ENCODE measurements around the gene ZNF165. TPM values are rescaled to one million over a fixed set of nuclear protein-coding genes. Genes with fewer than 3 reads are reported as not detected.

Gene ZNF165
- total RNA-seq, 3 donors from 2014 or later, result 0.16 to 3.1 (median 2.0) TPM

- Histone ChIP-seq H3K27me3 (no peaks in the 10 kb centered on the region), H3K4me1 (no peaks in the 10 kb centered on the region), H3K4me3 (peak overlapping the region; percentile 73 to 85 (median 80)), H3K9me3 (no peaks in the 10 kb centered on the region), H3K27ac (peak overlapping the region; percentile 91 to 95), H3K36me3 (no peaks in the 10 kb centered on the region)
- DNase-seq (ENCODE audit: low spot score in 2 of 2), result no peak
- intact Hi-C loops (cut with DNase I; ENCODE audit: low total_unique reads), result no loop called here
- TF ChIP-seq, protein P1, sequence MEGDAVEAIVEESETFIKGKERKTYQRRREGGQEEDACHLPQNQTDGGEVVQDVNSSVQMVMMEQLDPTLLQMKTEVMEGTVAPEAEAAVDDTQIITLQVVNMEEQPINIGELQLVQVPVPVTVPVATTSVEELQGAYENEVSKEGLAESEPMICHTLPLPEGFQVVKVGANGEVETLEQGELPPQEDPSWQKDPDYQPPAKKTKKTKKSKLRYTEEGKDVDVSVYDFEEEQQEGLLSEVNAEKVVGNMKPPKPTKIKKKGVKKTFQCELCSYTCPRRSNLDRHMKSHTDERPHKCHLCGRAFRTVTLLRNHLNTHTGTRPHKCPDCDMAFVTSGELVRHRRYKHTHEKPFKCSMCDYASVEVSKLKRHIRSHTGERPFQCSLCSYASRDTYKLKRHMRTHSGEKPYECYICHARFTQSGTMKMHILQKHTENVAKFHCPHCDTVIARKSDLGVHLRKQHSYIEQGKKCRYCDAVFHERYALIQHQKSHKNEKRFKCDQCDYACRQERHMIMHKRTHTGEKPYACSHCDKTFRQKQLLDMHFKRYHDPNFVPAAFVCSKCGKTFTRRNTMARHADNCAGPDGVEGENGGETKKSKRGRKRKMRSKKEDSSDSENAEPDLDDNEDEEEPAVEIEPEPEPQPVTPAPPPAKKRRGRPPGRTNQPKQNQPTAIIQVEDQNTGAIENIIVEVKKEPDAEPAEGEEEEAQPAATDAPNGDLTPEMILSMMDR (IDR thresholded peaks at IDR 0.05), result no peak
- TF ChIP-seq POLR2A (IDR thresholded peaks at IDR 0.05) (no peak), POLR2AphosphoS5 (IDR thresholded peaks at IDR 0.05) (no peak)
These were observed 24.9 kb downstream of the ZNF165 start for GRCh38 chr6:28105245-28105639.

DNA sequence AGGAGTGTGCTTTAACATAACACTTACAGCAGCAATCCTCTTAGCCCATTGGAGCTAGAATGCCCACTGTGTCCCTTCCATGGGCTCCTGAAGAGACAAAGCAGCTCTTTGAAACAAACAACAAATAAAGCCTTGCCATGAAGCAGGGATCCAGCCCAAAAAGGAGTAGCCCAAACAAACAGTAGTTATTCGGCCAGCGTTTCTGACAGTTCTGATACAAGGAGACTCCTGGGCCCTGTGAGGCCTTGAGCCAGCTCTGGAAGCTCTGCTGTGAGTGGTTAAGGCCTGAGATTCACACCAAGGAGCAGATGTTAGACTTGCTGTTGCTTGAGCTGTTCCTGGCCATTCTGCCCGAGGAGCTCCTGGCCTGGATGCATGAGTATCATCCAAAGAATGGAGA, 27.1 kb downstream of the ZNF165 start:
- Histone ChIP-seq H3K9me3 (no peaks in the 10 kb centered on the region), H3K4me3 (no peak overlapping the region), H3K36me3 (no peaks in the 10 kb centered on the region), H3K27ac (no peak overlapping the region), H3K27me3 (no peaks in the 10 kb centered on the region), H3K4me1 (no peaks in the 10 kb centered on the region)
- intact Hi-C loops (cut with DNase I; ENCODE audit: low total_unique reads), result no loop called here
- TF ChIP-seq POLR2A (IDR thresholded peaks at IDR 0.05), result no peak
- TF ChIP-seq POLR2AphosphoS5 (IDR thresholded peaks at IDR 0.05), result no peak
- TF ChIP-seq, protein P1 (IDR thresholded peaks at IDR 0.05), result no peak
- DNase-seq (ENCODE audit: low spot score in 2 of 2), result no peak

DNA sequence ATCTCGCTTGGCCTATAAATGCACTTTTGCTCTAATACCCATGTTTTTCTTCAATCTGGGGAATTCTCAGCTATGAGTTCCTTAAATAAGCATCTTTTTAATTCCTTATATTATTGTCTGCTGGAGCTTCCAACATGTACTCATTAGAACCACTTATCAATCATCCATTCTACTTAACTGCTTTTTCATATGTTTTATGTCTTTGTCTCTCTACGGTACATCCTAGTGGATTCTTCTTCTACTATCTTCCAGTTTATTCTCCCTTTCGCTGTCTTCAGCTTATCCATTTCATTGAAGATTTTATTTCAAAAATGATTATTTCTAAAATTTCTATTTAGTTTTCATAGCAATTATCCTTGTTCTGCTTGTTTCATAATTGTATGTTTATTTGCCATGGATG, 31.6 kb downstream of the ZNF165 start:
- H3K36me3 ChIP-seq, result no peaks in the 10 kb centered on the region
- no peaks in the 10 kb centered on the region for H3K9me3 ChIP-seq
- no peaks in the 10 kb centered on the region for H3K4me1 ChIP-seq
- intact Hi-C loops (cut with DNase I; ENCODE audit: low total_unique reads), result no loop called here
- H3K27me3 ChIP-seq, result no peaks in the 10 kb centered on the region
- DNase-seq (ENCODE audit: low spot score in 2 of 2), result no peak
- TF ChIP-seq POLR2AphosphoS5 (IDR thresholded peaks at IDR 0.05) (no peak), POLR2A (IDR thresholded peaks at IDR 0.05) (no peak)
- H3K4me3 ChIP-seq, result no peak overlapping the region
- no peak overlapping the region for H3K27ac ChIP-seq

DNA sequence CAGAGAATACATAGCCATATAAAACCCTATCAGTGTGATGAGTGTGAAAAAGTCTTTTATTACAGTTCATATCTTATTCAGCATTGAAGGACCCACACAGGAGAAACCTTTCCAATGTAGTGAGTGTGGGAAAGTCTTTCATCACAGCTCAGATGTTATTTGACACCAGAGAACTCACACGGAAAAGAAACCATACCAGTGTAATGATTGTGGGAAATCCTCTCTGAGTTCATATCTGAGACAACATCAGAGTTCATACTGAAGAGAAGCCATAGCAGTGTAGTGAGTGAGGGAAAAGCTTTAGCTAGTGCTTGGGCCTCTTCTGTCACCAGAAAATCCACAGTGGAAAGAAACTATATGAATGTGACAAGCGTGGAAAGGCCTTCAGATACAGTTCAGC, 35.4 kb downstream of the ZNF165 start:
- no peak for DNase-seq (ENCODE audit: low spot score in 2 of 2)
- TF ChIP-seq POLR2A (IDR thresholded peaks at IDR 0.05) (no peak), POLR2AphosphoS5 (IDR thresholded peaks at IDR 0.05) (no peak)
- TF ChIP-seq, protein P1 (IDR thresholded peaks at IDR 0.05), result no peak
- no peak overlapping the region for H3K27ac ChIP-seq
- no peaks in the 10 kb centered on the region for H3K36me3 ChIP-seq
- no peaks in the 10 kb centered on the region for H3K27me3 ChIP-seq
- no peak overlapping the region for H3K4me3 ChIP-seq
- H3K4me1 ChIP-seq, result no peaks in the 10 kb centered on the region
- H3K9me3 ChIP-seq, result no peaks in the 10 kb centered on the region
- intact Hi-C loops (cut with DNase I; ENCODE audit: low total_unique reads), result no loop called here

GRCh38 chr6:28117386-28118050, 37.1 kb downstream of the ZNF165 start:
- TF ChIP-seq POLR2AphosphoS5 (IDR thresholded peaks at IDR 0.05) (no peak), POLR2A (IDR thresholded peaks at IDR 0.05) (no peak)
- TF ChIP-seq, protein P1 (IDR thresholded peaks at IDR 0.05), result no peak
- no peaks in the 10 kb centered on the region for H3K27me3 ChIP-seq
- intact Hi-C loops (cut with DNase I; ENCODE audit: low total_unique reads), result no loop called here
- DNase-seq (ENCODE audit: low spot score in 2 of 2), result no peak
- H3K4me1 ChIP-seq, result no peaks in the 10 kb centered on the region
- H3K9me3 ChIP-seq, result no peaks in the 10 kb centered on the region
- no peak overlapping the region for H3K4me3 ChIP-seq
- H3K27ac ChIP-seq, result no peak overlapping the region
- H3K36me3 ChIP-seq, result no peaks in the 10 kb centered on the region

Data from breast epithelium (tissue), 4 donors.